Lower leg skin (tissue), 3 donors: ENCODE measurements around the gene AKR7A2.

Source experiments
- POLR2A ChIP-seq, 2 donors: fragments of 450-650 bp; IDR thresholded peaks; one replicate each; pipeline ENCODE4 v1.6.1; 2016 to 2017; ENCODE audit warnings: antibody characterized with exemption in 2 of 2, mild to moderate bottlenecking in 1 of 2, moderate library complexity in 1 of 2
- TF ChIP-seq, protein P1 (sequence below), 3 donors: fragments of 450-650 bp; IDR thresholded peaks; one replicate each; pipeline ENCODE4 v1.5.1; 2016; ENCODE audit warnings: antibody characterized with exemption in 3 of 3, mild to moderate bottlenecking in 3 of 3, moderate library complexity in 2 of 3

DNA sequence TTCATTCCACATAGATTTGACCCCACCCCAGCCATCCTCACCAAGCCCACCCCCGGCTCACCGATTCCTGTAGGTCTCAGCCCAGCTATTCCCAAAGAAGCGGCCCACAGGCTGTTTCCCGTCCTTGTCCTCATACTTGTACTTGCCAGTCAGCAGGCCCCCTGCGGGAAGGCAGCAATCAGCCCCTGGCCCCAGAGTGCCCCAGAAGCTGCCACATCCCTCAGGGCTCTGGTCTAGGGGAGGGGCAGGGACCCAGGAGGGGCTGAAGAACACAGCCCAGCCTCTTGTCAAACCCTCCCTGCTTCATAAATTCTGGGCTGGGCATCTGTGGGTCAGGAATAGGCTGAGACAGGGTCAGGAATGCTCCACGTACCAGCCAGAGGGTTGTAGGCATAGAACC, 5.0 kb downstream of the AKR7A2 start:
- TF ChIP-seq, protein P1, sequence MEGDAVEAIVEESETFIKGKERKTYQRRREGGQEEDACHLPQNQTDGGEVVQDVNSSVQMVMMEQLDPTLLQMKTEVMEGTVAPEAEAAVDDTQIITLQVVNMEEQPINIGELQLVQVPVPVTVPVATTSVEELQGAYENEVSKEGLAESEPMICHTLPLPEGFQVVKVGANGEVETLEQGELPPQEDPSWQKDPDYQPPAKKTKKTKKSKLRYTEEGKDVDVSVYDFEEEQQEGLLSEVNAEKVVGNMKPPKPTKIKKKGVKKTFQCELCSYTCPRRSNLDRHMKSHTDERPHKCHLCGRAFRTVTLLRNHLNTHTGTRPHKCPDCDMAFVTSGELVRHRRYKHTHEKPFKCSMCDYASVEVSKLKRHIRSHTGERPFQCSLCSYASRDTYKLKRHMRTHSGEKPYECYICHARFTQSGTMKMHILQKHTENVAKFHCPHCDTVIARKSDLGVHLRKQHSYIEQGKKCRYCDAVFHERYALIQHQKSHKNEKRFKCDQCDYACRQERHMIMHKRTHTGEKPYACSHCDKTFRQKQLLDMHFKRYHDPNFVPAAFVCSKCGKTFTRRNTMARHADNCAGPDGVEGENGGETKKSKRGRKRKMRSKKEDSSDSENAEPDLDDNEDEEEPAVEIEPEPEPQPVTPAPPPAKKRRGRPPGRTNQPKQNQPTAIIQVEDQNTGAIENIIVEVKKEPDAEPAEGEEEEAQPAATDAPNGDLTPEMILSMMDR (IDR thresholded peaks at IDR 0.05) = no peak
- TF ChIP-seq POLR2A (IDR thresholded peaks at IDR 0.05) = no peak
